ENCODE data around the gene SLC25A42. TPM values are rescaled to one million over a fixed set of nuclear protein-coding genes. Genes with fewer than 3 reads are reported as not detected.

SLC25A42 gene
- total and polyA plus RNA-seq, 2 of the 13 experiments (the other 11 are each of a cell fraction or from before 2014, with no cell fraction given), result 12.8 to 18.3 TPM

GRCh38 chr19:19139876-19140229 is 76.1 kb downstream of the SLC25A42 start:
- no peak overlapping the region for H3K9ac ChIP-seq (ENCODE audit: insufficient read depth, low read depth, low read length)
- H3K4me2 ChIP-seq (ENCODE audit: low read depth, low read length), result no peak overlapping the region
- ChIA-PET CTCF (ENCODE audit: low intra/inter-chr PET ratio, low total read pairs) (interaction anchor here (0.9 to 2.4 kb wide), 5 partner anchors 24 to 86 kb away, joined by 3 to 31 read pairs (median 4); partner anchors contain the start of gene SLC25A42), POLR2A (no interaction called here)
- H3K79me2 ChIP-seq (ENCODE audit: insufficient read depth, low read length), result peaks cover 5% of the 10 kb centered on the region
- WGBS (ENCODE audit: low lambda C conversion rate), result 53% methylated on average over 3 of the region's 5 CpGs
- no peaks in the 10 kb centered on the region for H3K9me3 ChIP-seq (ENCODE audit: low read length)
- no peaks in the 10 kb centered on the region for H3K36me3 ChIP-seq (replicated peaks in 1 of 2; ENCODE audit: control insufficient read depth in 1 of 2, insufficient read depth in 2 of 2, low read length in 2 of 2)
- no peak overlapping the region for H3K27ac ChIP-seq (ENCODE audit: extremely low read length, insufficient read depth, low read length)
- no peaks in the 10 kb centered on the region for H4K20me1 ChIP-seq (ENCODE audit: insufficient read depth, low read length)
- intact Hi-C loops (cut with micrococcal nuclease; ENCODE audit: unreplicated experiment) (loop anchor here (2.0 to 5.0 kb wide), 4 partner anchors 32 to 87 kb away; partner anchors contain the start of genes MEF2B and SLC25A42), in situ Hi-C loops (cut with HindIII; ENCODE audit: extremely low pct_ligation_motif_present, low pct_unique_long_range_greater_than_20kb) (loop anchor here (5.0 kb wide), 2 partner anchors 37 to 88 kb away; no protein-coding TSS in a partner anchor)
- FAIRE-seq (no peak), ATAC-seq (no peak), DNase-seq (ENCODE audit: low spot score) (no peak)
- no peak overlapping the region for H2AFZ ChIP-seq (ENCODE audit: low read length)
- H3K27me3 ChIP-seq (ENCODE audit: control insufficient read depth in 1 of 2, insufficient read depth in 2 of 2, low read length in 2 of 2), result no peaks in the 10 kb centered on the region
- no TSS peak for BruUV-seq (replicated peaks)
- no peak overlapping the region for H3K4me3 ChIP-seq (replicated peaks in 1 of 3; ENCODE audit: insufficient read depth in 1 of 3, low read depth in 2 of 3, low read length in 3 of 3)
- H3K4me1 ChIP-seq (ENCODE audit: insufficient read depth, low read length), result peaks cover 14% of the 10 kb centered on the region
- TF ChIP-seq SALL1 (CRISPR knock-in tag; IDR thresholded peaks at IDR 0.05) (0 out of 2 replicates have a peak, but pooled peaks have one; percentile 39), ZNF337 (CRISPR knock-in tag; IDR thresholded peaks at IDR 0.05; ENCODE audit: borderline replicate concordance, low read depth) (no peak), ZBTB46 (CRISPR knock-in tag; IDR thresholded peaks at IDR 0.05; ENCODE audit: borderline replicate concordance) (0 out of 2 replicates have a peak, but pooled peaks have one; percentile 33), PAXIP1 (CRISPR knock-in tag; conservative IDR thresholded peaks at IDR 0.05) (0 out of 2 replicates have a peak, but pooled peaks have one; percentile 12), ZNF782 (CRISPR knock-in tag; IDR thresholded peaks at IDR 0.05; ENCODE audit: borderline replicate concordance) (peak; percentile 0; the same call in 1 of the 2 replicates), TBX2 (CRISPR knock-in tag; IDR thresholded peaks at IDR 0.05; ENCODE audit: borderline replicate concordance) (0 out of 2 replicates have a peak, but pooled peaks have one; percentile 13), ZNF142 (CRISPR knock-in tag; IDR thresholded peaks at IDR 0.05) (peak; percentile 15; the same call in 1 of the 2 replicates), ZNF570 (CRISPR knock-in tag; IDR thresholded peaks at IDR 0.05; ENCODE audit: borderline replicate concordance) (no peak), ZFY (CRISPR knock-in tag; IDR thresholded peaks at IDR 0.05) (0 out of 2 replicates have a peak, but pooled peaks have one; percentile 2), HNF4G (IDR thresholded peaks at IDR 0.05; ENCODE audit: borderline replicate concordance, low read depth, low read length) (no peak), HNF4G (CRISPR knock-in tag; IDR thresholded peaks at IDR 0.05; ENCODE audit: borderline replicate concordance, low read depth) (no peak), ETV6 (CRISPR knock-in tag; conservative IDR thresholded peaks at IDR 0.05) (no peak), KMT2B (CRISPR knock-in tag; IDR thresholded peaks at IDR 0.05) (0 out of 2 replicates have a peak, but pooled peaks have one; percentile 13)

Measured in HepG2 (cell line).